Stimulated activated naive CD4-positive, alpha-beta T cell treated with Interleukin-2 at 50 U/mL for 16 hours (primary cell): ENCODE results near the gene CD99.
"Not testable (repeated sequence)": the region's sequence is repeated elsewhere in the genome, so short reads cannot be mapped to it uniquely, and the experiment has no call there.

ENCODE experiments used
- DNase-seq: peaks from one replicate; lab custom pipeline; 2025; lab: John Stamatoyannopoulos, UW

Gene CD99

GRCh38 chrX:2774776-2775175, 83.7 kb downstream of the CD99 start:
- DNase-seq: no peak

DNA sequence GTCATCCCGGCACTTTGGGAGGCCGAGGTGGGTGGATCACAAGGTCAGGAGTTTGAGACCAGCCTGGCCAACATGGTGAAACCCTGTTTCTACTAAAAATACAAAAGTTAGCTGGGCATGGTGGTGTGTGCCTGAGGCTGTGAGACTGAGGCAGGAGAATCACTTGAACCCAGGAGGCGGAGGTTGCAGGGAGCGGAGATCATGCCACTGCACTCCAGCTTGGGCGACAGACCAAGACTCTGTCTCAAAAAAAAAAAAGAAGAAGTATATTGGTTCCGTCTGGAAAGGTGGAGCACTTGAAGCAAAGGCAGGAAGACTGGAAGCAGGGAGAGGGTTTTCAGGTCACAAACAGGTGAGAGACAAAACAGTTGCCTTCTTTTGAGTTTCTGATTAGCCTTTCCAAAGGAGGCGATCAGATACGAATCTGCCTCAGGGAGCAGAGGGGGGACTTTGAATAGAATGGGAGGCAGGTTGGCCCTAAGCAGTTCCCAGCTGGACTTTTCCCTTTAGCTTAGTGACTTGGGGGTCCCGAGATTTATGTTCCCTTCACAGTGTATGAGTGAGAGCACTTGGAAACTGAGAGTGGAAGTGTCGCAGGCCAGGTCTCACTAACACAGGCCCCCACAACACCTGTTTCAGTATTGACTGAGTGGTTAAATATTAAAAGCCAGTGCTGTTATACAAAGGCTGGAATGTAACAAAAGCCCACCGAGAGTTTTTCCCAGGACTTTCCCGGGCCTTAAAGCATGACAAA, 89.6 kb downstream of the CD99 start:
- DNase-seq: not testable (repeated sequence)

- no peak for DNase-seq
Measured at GRCh38 chrX:2781226-2781571, 90.1 kb downstream of the CD99 start.

DNA sequence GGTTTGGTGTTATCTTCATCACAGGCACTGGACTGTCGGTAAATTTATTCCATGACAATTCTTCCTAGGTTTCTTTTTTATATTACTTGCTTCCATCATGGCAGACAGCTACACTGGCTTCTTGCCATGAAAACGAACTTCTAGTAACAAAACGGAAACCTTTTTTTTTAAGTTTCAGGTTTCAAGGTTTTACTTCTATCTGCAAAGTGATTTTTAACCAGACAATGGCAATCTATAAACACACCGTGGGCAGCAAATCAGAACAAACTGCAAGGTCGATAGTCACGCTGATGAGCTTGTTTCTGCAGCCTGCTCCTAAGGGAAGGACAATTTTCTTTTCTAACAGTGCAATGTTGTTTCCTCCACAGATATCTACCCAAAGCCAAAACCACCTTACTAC, 90.6 kb downstream of the CD99 start:
- no peak for DNase-seq

DNA sequence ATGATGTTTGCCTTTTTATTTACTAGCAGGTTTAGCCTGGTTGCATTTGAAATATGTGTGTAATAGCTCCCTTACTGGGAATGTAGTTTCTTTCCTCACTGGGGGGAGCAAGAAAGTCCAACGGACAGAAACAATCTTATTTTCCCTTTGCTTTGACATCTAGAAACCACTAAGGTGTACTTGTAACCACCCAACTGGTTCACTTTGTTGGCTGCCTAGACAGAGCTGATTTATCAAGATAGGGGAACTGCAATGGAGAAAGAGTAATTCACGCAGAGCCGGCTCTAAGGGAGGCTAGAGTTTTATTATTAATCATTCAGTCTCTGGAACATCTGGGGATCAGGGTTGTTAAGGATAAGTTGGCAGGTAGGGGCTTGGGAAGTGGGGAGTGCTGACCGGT, 91.1 kb downstream of the CD99 start:
- no peak for DNase-seq

DNA sequence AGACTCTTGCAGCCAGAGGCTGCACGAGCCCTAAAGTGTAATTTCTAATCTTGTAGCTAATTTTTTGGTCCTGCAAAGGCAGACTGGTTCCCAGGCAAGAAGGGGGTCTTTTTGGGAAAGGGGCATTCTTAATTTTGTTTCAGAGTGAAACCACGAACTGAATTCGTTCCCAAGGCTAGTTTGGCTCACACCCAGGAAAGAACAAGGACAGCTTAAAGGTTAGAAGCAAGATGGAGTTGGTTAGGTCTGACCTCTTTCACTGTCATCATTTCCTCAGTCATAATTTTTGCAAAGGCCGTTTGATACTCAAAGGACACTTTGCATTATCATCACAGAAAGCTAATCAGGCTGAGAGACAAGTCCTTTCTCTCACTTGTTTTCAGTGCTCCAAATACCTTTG, 91.7 kb downstream of the CD99 start:
- no peak for DNase-seq

DNA sequence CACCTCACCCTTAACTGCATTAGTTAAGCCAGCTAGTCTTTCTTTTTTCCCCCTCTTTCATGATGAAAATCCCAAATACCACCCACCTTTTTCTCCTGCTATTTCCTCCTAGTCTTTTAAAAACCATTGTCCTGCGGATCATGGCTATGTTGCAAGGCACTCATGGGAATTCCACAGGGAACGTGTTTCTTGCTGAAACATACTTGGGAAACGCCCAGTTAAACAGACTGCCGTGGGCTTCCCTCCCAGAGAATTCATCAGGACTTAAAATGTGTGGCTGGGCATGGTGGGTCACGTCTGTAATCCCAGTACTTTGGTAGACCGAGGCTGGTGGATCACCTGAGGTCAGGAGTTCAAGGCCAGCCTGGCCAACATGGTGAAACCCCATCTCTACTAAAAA, 92.9 kb downstream of the CD99 start:
- DNase-seq: no peak

DNA sequence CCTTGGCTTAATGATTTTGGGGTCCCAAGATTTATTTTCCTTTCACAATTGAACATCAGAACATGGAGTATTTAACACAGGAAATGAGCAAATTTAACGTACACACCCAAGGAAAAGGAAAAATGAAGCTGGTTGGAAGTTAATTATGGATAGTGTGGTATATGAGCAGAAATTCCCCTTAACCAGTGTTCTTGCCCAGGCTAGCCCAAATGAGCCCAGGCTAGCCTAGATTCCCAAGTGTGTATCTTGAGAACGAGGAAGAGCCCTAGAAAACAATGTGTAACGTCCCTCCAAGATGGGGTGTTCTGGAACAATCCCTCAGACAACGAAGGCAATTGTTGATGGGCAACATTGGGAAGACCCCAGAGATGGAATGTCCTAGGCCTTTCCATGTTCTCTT, 94.4 kb downstream of the CD99 start:
- no peak for DNase-seq

GRCh38 chrX:2788980-2789379, 97.9 kb downstream of the CD99 start:
- no peak for DNase-seq

DNA sequence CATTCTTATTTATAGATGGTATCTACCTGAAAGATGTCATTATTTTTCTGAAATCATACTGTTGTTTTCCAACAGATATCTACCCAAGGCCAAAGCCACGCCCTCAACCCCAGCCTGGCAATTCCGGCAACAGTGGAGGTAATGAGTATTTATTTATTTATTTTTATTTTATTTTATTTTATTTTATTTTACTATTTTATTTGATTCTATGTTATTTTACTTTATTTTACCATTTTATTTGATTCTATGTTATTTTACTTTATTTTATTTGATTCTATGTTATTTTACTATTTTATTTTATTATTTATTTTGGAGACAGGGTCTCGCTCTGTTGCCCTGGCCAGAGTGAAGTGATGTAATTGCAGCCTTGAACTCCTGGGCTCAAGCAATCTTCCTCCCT, 98.5 kb downstream of the CD99 start:
- DNase-seq: no peak
